ENCODE results near the gene PCNX1. TPM values are rescaled to one million over a fixed set of nuclear protein-coding genes. Genes with fewer than 3 reads are reported as not detected.
A peak's percentile ranks its signal among the peaks of the same experiment; 100 is the strongest.

Gene PCNX1
- total RNA-seq, 4 donors from 2014 or later, result 34.4 to 64.5 (median 42.0) TPM

DNA sequence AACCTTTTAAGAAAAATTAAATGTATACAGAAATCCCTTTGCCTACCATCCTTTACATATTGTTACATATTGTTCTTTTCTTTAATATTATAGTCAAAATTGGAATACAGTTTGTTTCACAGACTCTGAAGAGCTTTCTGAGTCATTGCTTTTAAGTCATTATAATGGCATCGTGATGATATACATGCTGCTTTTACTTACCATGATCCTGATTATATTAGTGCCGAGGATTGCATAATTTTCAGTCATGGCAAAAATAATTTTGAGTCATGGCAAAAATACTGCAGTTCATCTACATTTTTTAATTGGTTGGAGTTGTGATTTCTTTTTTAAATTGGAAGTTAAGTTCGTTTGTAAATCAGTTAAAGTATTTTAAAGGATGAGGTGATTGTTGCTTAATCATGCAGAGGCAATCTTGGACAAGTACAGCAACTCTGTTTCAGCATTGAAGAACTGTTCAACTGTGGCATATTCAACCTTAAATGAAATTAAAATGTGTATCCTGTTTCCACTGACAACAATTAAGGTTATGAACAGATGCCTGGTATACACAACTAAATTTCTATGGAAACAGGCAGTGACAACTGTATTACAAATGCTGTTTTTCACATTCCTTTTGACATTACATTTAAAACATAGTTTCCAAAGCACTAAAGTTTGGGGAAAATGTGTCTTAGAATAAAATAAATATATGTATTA, 142.3 kb downstream of the PCNX1 start:
- H3K27me3 ChIP-seq, result no peaks in the 10 kb centered on the region
- H3K27ac ChIP-seq, result no peak overlapping the region
- DNase-seq (no peak), ATAC-seq (no peak)
- intact Hi-C loops (cut with DNase I; ENCODE audit: low total_unique reads) (no loop called here), in situ Hi-C loops (cut with MboI; ENCODE audit: low sequenced_read_pairs in 4 of 4) (no loop called here)
- no peak overlapping the region for H3K4me3 ChIP-seq
- H3K36me3 ChIP-seq, result peaks cover 0 to 60% of the 10 kb centered on the region in 2 donors
- no peaks in the 10 kb centered on the region for H3K4me1 ChIP-seq
- TF ChIP-seq, protein P1, sequence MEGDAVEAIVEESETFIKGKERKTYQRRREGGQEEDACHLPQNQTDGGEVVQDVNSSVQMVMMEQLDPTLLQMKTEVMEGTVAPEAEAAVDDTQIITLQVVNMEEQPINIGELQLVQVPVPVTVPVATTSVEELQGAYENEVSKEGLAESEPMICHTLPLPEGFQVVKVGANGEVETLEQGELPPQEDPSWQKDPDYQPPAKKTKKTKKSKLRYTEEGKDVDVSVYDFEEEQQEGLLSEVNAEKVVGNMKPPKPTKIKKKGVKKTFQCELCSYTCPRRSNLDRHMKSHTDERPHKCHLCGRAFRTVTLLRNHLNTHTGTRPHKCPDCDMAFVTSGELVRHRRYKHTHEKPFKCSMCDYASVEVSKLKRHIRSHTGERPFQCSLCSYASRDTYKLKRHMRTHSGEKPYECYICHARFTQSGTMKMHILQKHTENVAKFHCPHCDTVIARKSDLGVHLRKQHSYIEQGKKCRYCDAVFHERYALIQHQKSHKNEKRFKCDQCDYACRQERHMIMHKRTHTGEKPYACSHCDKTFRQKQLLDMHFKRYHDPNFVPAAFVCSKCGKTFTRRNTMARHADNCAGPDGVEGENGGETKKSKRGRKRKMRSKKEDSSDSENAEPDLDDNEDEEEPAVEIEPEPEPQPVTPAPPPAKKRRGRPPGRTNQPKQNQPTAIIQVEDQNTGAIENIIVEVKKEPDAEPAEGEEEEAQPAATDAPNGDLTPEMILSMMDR (IDR thresholded peaks at IDR 0.05 in 4 of 5, conservative IDR thresholded peaks at IDR 0.05 in 1 of 5), result no peak
- TF ChIP-seq POLR2A (IDR thresholded peaks at IDR 0.05), result no peak
- no peaks in the 10 kb centered on the region for H3K9me3 ChIP-seq

DNA sequence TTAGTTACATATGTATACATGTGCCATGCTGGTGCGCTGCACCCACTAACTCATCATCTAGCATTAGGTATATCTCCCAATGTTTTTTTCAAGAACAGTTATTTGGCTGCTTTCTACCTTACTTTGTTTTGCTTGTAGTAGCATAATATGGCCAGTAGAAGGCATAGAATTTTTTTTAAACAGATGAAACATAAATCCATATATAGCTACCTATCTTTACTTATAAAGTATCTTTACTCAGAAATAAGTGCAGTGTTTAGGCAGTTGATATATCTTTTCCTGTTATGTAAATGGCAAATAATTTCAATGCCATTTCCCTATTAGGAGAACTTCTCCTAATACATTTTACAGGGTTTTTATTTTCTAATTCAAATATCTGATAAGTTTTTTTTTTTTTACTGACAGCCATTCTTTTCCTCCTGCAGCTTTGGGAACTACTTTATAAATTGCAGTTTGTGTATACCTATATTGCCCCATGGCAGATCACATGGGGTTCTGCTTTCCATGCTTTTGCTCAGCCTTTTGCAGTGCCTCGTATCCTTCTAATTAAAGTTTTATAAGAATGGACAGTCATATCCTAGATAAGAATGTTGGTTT, 143.1 kb downstream of the PCNX1 start:
- Histone ChIP-seq H3K27me3 (no peaks in the 10 kb centered on the region), H3K4me3 (no peak overlapping the region), H3K9me3 (no peaks in the 10 kb centered on the region), H3K4me1 (no peaks in the 10 kb centered on the region), H3K36me3 (peaks cover 0 to 65% of the 10 kb centered on the region in 2 donors), H3K27ac (no peak overlapping the region)
- in situ Hi-C loops (cut with MboI; ENCODE audit: low sequenced_read_pairs in 4 of 4) (no loop called here), intact Hi-C loops (cut with DNase I; ENCODE audit: low total_unique reads) (no loop called here)
- no peak for ATAC-seq
- TF ChIP-seq, protein P1 (IDR thresholded peaks at IDR 0.05 in 4 of 5, conservative IDR thresholded peaks at IDR 0.05 in 1 of 5), result peak in 2 of 5 experiments; percentile 11 to 16
- no peak for TF ChIP-seq POLR2A (IDR thresholded peaks at IDR 0.05)
- no peak for DNase-seq

DNA sequence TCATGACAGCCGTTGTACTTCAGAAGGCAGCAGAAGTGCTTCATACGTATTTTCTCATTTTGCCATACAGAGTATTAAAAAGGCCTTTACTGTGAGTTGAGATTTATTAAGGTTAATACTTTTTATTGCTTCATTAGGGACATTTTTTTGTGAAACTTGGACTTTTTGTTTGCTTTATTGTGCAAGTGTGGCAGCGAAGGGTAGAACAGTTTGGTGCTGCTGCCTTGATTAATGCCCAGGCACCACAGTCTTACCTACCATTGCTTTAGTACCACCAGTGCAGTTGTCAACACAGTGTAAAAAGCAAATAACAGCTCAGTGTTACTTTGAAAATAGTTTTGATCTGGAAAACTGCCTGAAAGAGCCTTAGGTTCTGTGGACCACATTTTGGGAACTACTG, 147.4 kb downstream of the PCNX1 start:
- Histone ChIP-seq H3K4me1 (no peaks in the 10 kb centered on the region), H3K9me3 (no peaks in the 10 kb centered on the region), H3K27me3 (no peaks in the 10 kb centered on the region), H3K36me3 (peaks cover 0 to 62% of the 10 kb centered on the region in 2 donors), H3K4me3 (no peak overlapping the region), H3K27ac (no peak overlapping the region)
- TF ChIP-seq, protein P1 (IDR thresholded peaks at IDR 0.05 in 4 of 5, conservative IDR thresholded peaks at IDR 0.05 in 1 of 5), result no peak
- no peak for TF ChIP-seq POLR2A (IDR thresholded peaks at IDR 0.05)
- in situ Hi-C loops (cut with MboI; ENCODE audit: low sequenced_read_pairs in 4 of 4) (no loop called here), intact Hi-C loops (cut with DNase I; ENCODE audit: low total_unique reads) (no loop called here)
- no peak for ATAC-seq
- DNase-seq, result no peak

DNA sequence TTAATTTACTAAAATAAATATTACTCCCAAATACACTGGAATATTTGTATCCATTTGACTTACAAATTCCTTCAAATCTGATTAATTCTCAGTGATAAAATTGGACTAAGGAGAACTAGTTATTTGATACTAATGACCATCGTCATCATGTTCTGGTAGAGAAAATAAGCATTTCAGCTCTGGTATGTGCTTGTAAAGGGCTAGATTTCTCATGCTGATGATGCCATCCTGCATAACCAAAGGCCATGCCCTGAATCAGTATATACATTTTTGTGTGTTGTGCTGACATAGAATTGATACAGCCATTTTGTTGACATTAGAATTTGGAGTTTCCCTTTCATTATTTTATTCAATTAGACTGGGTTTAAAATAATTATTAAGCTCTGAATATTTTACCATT, 148.9 kb downstream of the PCNX1 start:
- Histone ChIP-seq H3K4me1 (no peaks in the 10 kb centered on the region), H3K36me3 (peaks cover 0 to 73% of the 10 kb centered on the region in 2 donors), H3K9me3 (no peaks in the 10 kb centered on the region), H3K27me3 (no peaks in the 10 kb centered on the region), H3K4me3 (no peak overlapping the region), H3K27ac (no peak overlapping the region)
- DNase-seq, result no peak
- intact Hi-C loops (cut with DNase I; ENCODE audit: low total_unique reads), result no loop called here
- ATAC-seq, result no peak
- TF ChIP-seq, protein P1 (IDR thresholded peaks at IDR 0.05 in 4 of 5, conservative IDR thresholded peaks at IDR 0.05 in 1 of 5), result no peak
- no peak for TF ChIP-seq POLR2A (IDR thresholded peaks at IDR 0.05)
- in situ Hi-C loops (cut with MboI; ENCODE audit: low sequenced_read_pairs in 4 of 4), result no loop called here

Data from gastrocnemius medialis (tissue), 4 donors.